Nephron (organoid): Measurements from ENCODE around the gene SLC25A53.

Experiments used
- H3K27ac Mint-ChIP-seq, 3 experiments: 2 replicates each; pipeline ENCODE4 v1.8.0; 2020; ENCODE audit warnings: mixed read lengths in 3 of 3, mild to moderate bottlenecking in 2 of 3, moderate library complexity in 1 of 3
- H3K27me3 Mint-ChIP-seq: 2 replicates; pipeline ENCODE4 v1.8.0; 2021; ENCODE audit warnings: low read depth, mild to moderate bottlenecking, moderate library complexity, mixed read lengths
- H3K36me3 Mint-ChIP-seq: 2 replicates; pipeline ENCODE4 v1.8.0; 2020; ENCODE audit warnings: low read depth, mixed read lengths
- H3K4me1 Mint-ChIP-seq: 2 replicates; pipeline ENCODE4 v1.8.0; 2020; ENCODE audit warnings: mixed read lengths
- H3K4me3 Mint-ChIP-seq, 3 experiments: 2 replicates each; pipeline ENCODE4 v1.8.0; 2020; ENCODE audit warnings: mild to moderate bottlenecking in 3 of 3, mixed read lengths in 3 of 3, moderate library complexity in 2 of 3
- H3K9me3 Mint-ChIP-seq: 2 replicates; pipeline ENCODE4 v1.8.0; 2020; ENCODE audit warnings: mixed read lengths
- TF ChIP-seq, protein P1 (sequence below), 3 experiments: fragments of 200-600 bp; sonication (generic); IDR thresholded peaks; one replicate each; pipeline ENCODE4 v1.5.0; 2021; ENCODE audit warnings: antibody characterized with exemption in 3 of 3; ENCODE audit not compliant: unreplicated experiment in 3 of 3

Gene SLC25A53

DNA sequence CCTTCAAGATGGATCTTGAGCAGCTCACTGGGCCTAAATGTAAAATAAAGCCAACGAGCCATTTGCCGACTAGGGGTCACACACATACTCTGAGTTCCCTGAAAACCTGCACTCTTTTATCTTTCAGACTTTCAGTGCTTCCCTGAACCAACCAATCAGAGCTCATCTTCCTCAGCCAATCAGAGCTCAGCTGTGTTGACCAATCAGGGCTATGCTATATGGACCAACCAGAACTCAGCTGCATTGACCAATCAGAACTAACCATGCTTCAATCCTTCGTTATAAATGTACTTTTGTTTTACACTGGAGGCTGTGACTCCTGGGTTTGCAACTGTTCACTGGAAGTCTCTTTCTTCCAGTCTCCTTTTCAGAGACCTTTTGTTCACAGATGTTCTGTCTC lies 19.3 kb downstream of the SLC25A53 start:
- H3K36me3 Mint-ChIP-seq = no peaks in the 10 kb centered on the region
- no peaks in the 10 kb centered on the region for H3K9me3 Mint-ChIP-seq
- no peak overlapping the region for H3K4me3 Mint-ChIP-seq
- no peak overlapping the region for H3K27ac Mint-ChIP-seq
- no peaks in the 10 kb centered on the region for H3K27me3 Mint-ChIP-seq
- TF ChIP-seq, protein P1, sequence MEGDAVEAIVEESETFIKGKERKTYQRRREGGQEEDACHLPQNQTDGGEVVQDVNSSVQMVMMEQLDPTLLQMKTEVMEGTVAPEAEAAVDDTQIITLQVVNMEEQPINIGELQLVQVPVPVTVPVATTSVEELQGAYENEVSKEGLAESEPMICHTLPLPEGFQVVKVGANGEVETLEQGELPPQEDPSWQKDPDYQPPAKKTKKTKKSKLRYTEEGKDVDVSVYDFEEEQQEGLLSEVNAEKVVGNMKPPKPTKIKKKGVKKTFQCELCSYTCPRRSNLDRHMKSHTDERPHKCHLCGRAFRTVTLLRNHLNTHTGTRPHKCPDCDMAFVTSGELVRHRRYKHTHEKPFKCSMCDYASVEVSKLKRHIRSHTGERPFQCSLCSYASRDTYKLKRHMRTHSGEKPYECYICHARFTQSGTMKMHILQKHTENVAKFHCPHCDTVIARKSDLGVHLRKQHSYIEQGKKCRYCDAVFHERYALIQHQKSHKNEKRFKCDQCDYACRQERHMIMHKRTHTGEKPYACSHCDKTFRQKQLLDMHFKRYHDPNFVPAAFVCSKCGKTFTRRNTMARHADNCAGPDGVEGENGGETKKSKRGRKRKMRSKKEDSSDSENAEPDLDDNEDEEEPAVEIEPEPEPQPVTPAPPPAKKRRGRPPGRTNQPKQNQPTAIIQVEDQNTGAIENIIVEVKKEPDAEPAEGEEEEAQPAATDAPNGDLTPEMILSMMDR (IDR thresholded peaks at IDR 0.05; ENCODE audit: unreplicated experiment in 3 of 3) = no peak
- H3K4me1 Mint-ChIP-seq = peaks cover 5% of the 10 kb centered on the region

DNA sequence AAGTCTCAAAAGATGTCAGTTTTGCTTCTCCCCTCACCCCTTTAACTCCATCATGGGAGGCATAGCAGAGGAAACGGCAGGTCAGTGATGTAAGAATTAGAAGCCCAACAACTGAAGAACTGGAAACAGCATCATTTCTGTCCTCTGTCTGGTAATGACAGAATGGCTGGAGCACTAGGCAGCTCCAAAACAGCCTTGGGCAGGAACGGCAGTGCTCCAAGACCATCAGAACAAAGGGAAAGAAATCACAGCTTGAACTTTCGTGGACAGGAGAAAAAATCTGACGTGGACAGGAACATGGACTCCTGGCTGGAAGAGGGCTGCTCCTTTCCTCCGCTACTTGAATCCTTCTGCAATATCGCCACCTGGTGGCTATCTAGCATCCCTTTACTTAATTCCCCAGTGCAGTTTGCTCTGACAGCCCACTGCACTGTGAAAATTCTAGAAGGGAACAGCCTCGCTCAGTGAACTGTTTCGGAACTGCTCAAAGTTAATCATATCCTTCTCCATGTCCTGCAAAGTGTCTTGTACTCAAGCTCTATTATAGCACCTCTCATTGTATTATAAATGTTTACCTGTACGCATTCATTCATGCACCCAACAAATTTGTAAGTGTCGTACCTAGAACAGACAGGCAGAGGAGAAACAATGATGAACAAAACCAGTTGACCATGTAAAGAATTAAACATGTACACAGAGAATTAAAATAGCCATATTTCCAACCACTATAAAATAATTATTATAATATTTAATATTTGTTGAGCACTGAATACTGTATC lies 20.4 kb downstream of the SLC25A53 start:
- peak overlapping the region; percentile 92 to 99 (median 94) for H3K27ac Mint-ChIP-seq
- H3K27me3 Mint-ChIP-seq = no peaks in the 10 kb centered on the region
- H3K9me3 Mint-ChIP-seq = no peaks in the 10 kb centered on the region
- H3K4me1 Mint-ChIP-seq = peaks cover 5% of the 10 kb centered on the region
- TF ChIP-seq, protein P1 (IDR thresholded peaks at IDR 0.05; ENCODE audit: unreplicated experiment in 3 of 3) = peak; percentile 70 to 80 (median 73)
- peak overlapping the region; percentile 79 to 89 (median 87) for H3K4me3 Mint-ChIP-seq
- peaks cover 4% of the 10 kb centered on the region for H3K36me3 Mint-ChIP-seq

DNA sequence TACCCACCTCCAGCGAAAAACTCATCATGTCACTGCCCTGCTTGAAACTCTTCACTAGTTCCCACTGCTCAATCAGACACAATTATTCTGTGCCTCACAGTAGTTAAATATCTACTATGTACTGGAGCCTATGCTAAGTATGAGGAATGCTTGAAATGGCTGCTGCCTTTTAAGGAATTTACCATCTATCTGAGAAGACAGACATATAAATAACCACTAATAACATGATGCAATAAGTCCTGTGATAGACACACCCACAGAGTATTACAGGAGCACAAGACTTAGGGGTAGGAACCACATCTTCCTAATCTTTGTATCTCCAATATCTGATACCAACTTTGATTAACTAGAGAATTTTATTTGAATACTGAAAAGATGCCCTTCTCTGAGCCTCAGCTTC lies 21.1 kb downstream of the SLC25A53 start:
- TF ChIP-seq, protein P1 (IDR thresholded peaks at IDR 0.05; ENCODE audit: unreplicated experiment in 3 of 3) = no peak
- Mint-ChIP-seq H3K9me3 (no peaks in the 10 kb centered on the region), H3K36me3 (peaks cover 6% of the 10 kb centered on the region), H3K4me1 (peaks cover 5% of the 10 kb centered on the region), H3K27ac (peak overlapping the region; percentile 25 to 88 (median 67)), H3K27me3 (no peaks in the 10 kb centered on the region), H3K4me3 (peak overlapping the region in 2 of 3 experiments; percentile 1 to 36)

DNA sequence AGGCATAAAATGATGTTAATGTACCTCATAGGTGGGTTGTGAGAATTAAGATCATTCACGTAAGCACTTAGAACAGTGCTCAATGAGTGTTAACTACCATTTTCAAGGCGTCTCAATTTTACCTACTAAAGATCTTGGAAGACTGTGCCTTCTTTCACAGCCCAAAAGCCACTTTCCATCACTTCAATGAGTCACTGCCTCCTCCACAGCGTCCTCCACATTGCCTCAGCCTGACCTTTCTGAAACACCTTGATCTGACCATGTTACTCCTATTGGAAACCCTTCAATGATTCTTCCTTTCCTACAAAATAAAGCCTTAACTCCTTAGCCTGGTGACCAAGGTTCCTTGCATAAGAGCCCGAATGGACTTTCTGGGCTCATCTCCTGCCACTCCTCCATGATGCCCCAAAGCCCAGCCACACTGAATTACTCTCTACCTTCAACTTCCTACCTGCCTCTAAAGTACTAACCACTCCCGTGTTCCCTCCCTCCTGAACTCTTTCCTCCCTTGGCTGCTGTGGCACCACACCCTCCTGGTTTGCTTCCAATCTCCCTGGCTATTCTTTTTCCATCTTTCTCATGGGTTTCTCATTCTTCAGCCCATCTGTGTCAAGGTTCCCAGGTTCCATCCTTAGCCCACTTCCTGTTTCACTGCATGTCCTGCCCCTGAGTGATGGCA lies 22.1 kb downstream of the SLC25A53 start:
- H3K4me3 Mint-ChIP-seq = no peak overlapping the region
- peaks cover 10% of the 10 kb centered on the region for H3K36me3 Mint-ChIP-seq
- H3K27ac Mint-ChIP-seq = no peak overlapping the region
- TF ChIP-seq, protein P1 (IDR thresholded peaks at IDR 0.05; ENCODE audit: unreplicated experiment in 3 of 3) = no peak
- peaks cover 5% of the 10 kb centered on the region for H3K4me1 Mint-ChIP-seq
- H3K27me3 Mint-ChIP-seq = no peaks in the 10 kb centered on the region
- no peaks in the 10 kb centered on the region for H3K9me3 Mint-ChIP-seq

DNA sequence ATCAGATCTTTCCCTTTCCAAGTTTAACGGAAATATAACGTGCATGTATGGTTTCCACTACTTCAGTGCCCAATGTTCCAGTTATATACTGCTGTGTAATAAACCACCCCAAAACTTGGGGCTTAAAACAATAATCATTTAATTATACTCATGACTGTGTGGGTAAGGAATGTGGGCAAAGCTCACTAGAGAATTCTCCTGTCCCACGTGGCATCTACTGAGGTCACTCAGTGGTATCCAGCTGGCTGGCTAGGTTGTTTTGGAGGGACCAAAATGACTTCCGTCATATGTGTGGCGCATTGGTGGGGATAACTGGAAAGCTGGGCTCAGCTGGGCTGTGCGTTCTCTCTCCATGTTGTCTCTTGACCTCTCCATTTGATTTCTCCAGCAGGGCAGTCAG lies 26.0 kb downstream of the SLC25A53 start:
- Mint-ChIP-seq H3K27ac (no peak overlapping the region), H3K4me3 (no peak overlapping the region), H3K9me3 (no peaks in the 10 kb centered on the region), H3K27me3 (no peaks in the 10 kb centered on the region), H3K4me1 (peaks cover 5% of the 10 kb centered on the region), H3K36me3 (peaks cover 14% of the 10 kb centered on the region)
- TF ChIP-seq, protein P1 (IDR thresholded peaks at IDR 0.05; ENCODE audit: unreplicated experiment in 3 of 3) = no peak
